Measurements from ENCODE around the gene PIGH. TPM values are rescaled to one million over a fixed set of nuclear protein-coding genes. Genes with fewer than 3 reads are reported as not detected.

PIGH gene
- total RNA-seq, 1 experiment from 2014 or later: 26.2 TPM

DNA sequence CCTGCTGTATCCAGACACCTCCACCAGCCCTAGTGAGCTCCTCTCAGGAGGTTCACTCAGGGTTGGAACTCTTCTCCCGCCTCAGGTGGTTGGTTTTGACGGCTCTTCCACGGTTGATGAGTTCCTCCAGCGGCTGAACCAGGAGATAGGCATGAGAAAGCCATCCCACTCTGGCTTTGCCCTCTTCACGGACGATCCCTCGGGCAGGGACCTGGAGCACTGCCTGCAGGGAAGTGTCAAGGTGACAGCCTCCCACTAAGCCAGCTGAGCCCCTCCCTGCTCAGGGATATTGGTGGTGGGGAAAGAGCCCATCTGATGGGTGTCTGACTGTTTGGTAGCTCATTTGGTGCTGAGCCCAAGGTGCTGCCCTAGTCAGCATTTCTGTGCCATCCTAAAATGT is 20.4 kb downstream of the PIGH start:
- in situ Hi-C loops (cut with HindIII; ENCODE audit: low pct_unique_long_range_greater_than_20kb, low sequenced_read_pairs): no loop called here
- DNase-seq (ENCODE audit: low read depth): no peak

DNA sequence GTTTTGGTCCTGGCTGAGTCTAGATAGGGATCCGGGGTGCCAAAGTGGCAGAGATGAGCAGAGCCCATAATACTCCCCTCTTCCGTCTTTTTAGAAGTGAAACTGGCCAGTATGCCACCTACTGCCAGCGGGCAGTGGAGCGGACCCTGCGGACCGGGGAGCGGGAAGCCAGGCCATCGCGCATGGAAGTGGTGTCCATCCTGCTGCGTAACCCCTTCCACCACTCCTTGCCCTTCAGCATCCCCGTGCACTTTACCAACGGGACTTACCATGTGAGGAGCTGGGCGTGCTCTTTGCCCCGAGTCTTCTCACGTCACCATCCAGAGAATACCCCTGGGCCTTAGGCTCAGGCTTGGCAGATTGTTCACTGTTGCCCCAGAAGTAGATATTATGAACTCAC is 21.0 kb downstream of the PIGH start:
- in situ Hi-C loops (cut with HindIII; ENCODE audit: low pct_unique_long_range_greater_than_20kb, low sequenced_read_pairs): no loop called here

DNA sequence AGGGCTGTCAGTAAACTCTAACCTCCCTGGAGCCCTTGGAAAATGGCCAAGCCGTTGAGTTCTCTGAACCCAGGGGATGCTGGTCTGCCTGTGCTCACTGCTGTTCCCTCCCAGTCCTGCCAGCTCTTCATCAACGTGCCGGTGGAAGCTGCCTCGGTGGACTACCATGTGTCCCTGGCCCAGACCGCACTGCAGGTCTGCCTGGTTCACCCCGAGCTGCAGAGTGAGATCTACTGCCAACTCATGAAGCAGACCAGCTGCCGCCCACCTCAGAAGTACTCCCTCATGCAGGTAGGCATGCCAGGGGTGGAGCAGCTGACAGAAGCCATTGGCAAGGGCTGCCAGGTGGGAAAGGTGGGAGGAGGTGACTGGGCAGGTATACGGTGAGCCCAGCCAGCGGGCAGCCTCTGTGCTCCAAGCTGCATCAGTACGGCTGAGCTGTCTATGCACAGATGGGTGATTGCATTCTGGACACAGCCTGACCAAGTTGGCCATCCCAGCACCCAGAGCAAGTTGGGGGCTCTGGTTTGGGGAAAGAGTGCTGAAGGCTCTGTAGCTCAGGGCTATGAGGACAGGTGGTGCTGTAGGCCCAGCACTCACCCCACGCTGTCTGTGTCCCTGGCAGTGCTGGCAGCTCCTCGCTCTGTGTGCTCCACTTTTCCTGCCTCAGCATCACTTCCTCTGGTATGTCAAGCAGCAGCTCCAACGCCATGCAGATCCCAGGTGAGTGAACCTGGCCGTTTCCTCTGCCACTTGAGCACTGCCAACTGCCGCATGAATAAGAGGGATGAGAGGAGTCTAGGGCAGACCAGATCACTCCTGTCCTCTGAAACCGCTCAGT is 21.9 kb downstream of the PIGH start:
- DNase-seq (ENCODE audit: low read depth): no peak
- in situ Hi-C loops (cut with HindIII; ENCODE audit: low pct_unique_long_range_greater_than_20kb, low sequenced_read_pairs): no loop called here

More for the DNA sequence above, 21.0 kb downstream of the PIGH start:
- no peak for DNase-seq (ENCODE audit: low read depth)

DNA sequence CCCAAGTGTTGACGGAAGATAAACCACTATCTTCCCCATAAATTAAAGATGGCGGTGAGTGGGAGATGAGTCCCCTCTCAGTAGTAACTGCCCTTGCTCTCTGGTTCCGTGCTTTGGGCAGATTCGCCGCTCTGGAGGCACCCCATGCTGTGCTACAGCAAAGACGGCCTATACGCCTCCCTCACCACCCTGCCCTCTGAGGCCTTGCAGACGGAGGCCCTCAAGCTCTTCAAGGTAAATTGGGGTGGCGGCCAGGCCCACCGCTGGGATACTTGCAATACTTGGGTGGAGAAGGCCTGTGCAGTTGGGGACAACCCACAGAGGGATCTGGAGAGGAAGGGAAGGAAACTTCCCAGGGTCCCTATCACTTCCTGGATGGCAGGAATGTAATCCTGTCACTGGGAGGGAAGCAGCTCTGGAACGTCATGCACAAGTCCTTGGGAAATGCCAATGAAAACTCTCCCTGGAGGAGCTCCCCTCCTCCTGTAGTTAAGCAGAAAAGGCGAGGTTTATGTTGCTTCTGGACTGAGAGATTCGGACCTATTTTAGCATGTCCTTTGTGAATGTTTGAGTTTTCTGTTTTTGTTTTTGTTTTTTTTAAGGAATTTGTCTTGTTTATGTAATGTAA is 22.8 kb downstream of the PIGH start:
- no peak for DNase-seq (ENCODE audit: low read depth)
- in situ Hi-C loops (cut with HindIII; ENCODE audit: low pct_unique_long_range_greater_than_20kb, low sequenced_read_pairs): no loop called here

DNA sequence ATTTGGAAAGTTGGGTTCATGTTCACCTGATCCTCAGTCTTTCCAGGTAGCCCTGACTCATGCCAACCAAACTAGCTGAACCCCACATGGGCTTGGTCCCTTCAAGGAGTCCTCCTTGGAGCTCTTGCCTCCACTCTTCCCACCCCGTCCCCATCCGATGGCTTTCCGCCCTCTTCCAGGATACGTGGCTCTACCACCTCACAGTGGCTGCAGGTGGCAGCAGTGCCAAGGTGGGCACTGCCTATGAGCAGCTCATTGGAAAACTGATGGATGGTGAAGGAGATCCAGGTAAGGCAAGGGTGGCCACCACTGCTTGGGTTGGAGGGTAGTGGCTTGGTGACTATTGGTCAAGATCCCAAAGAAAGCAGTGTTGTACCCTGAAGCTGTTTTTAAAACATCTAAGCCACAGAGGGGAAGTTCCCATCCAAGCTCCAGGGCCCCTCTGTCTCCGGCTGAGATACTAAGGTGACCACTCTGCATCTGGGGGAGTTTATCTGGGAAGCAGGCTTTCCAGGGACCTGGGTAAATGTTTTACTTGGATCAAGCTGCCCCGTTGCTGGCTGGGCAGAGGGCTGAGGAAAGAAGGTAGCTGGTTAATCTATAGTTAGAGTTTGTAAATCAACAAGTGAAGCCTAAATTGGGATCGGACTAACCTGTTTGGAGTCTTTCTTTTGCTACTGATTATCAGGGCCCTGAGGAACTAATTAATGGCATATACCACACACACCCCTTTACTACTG is 23.7 kb downstream of the PIGH start:
- DNase-seq (ENCODE audit: low read depth): no peak
- in situ Hi-C loops (cut with HindIII; ENCODE audit: low pct_unique_long_range_greater_than_20kb, low sequenced_read_pairs): no loop called here

DNA sequence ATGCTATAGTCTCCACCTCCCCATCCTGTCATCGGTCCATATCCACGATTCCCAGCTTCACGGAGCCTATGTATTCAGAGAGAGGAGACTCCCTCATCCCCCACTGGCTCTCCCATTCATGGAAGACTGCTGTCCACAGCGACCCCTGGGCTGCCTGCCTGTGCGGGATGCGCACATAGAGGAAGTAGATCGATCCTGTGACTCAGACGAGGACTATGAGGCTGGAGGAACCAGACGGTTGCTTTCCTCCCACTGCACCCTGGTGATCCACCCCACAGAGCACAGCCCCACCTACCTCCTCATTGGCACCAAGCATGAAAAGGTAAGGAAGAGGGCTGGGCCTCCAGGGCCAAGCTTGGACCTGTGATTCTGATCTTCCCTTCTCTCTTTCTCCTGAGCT is 24.4 kb downstream of the PIGH start:
- in situ Hi-C loops (cut with HindIII; ENCODE audit: low pct_unique_long_range_greater_than_20kb, low sequenced_read_pairs): no loop called here
- no peak for DNase-seq (ENCODE audit: low read depth)

DNA sequence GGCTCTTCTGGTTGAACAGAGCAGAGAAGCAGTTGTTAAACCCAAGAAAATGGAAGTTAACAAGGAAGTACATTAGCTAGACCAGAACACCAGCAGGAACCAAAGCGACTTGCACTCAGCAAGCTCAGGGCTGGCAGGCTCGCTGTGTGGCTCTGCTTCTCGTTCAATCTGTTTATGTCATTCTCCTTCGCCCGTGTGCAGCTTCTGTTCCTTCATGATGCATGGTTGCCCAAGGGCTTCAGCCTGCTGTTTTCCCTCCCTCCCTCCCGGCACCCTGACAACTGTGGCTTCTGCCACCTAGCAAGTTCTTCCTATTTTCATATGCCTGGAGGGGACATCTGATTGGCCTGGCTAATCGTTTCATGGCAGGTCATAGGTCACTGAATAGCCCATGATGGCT is 25.3 kb downstream of the PIGH start:
- in situ Hi-C loops (cut with HindIII; ENCODE audit: low pct_unique_long_range_greater_than_20kb, low sequenced_read_pairs): no loop called here
- DNase-seq (ENCODE audit: low read depth): no peak

DNA sequence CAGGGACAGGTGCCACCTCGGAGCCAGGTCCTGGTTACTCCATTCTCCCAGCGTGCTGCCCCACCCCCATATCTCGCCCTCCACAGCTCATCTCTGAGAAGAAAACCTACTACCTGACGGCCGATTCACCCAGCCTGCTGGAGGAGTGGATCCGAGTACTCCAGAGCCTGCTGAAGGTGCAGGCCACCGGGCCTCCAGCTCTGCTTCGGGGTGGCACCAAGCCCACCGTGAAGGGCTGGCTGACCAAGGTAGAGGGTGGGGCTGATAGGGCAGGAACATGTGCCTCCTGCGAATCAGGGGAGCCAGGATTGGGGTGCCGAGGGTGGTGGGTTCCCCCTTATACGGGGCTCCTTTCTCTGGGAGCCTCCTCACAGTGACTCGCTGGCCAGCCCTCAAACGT is 25.9 kb downstream of the PIGH start:
- in situ Hi-C loops (cut with HindIII; ENCODE audit: low pct_unique_long_range_greater_than_20kb, low sequenced_read_pairs): no loop called here
- DNase-seq (ENCODE audit: low read depth): no peak

DNA sequence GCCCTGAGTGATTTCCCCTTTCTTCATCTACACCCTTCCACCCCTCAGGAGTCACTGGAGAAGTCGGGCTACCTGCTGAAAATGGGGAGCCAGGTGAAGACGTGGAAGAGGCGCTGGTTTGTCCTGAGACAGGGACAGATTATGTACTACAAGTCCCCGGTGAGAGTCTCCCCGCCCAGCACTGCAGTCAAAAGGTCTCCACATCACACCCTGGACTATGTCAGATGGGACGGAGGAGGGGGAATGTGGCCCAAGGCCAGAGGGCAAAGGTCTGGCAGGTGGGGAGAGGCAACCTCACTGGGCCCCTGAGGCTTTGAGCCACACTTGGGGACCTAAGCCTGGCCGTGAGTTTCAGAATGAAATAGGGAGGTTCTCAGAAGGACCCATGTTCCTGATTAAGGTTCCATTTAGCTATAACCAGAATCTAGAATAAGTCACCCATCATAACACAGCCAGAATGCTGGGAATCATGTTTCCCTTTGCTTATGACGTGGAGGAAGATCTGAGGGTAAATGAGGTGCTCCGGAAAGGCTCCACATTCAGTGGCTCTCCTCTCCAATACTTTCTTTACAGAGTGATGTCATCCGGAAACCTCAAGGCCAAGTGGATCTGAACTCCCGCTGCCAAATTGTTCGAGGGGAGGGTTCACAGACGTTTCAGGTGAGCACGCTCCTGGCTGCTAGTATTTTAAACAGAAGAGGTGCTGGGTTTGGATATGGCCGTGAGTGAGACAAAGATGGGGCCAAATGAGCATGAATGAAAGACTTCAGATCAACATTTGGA is 26.6 kb downstream of the PIGH start:
- in situ Hi-C loops (cut with HindIII; ENCODE audit: low pct_unique_long_range_greater_than_20kb, low sequenced_read_pairs): no loop called here

DNA sequence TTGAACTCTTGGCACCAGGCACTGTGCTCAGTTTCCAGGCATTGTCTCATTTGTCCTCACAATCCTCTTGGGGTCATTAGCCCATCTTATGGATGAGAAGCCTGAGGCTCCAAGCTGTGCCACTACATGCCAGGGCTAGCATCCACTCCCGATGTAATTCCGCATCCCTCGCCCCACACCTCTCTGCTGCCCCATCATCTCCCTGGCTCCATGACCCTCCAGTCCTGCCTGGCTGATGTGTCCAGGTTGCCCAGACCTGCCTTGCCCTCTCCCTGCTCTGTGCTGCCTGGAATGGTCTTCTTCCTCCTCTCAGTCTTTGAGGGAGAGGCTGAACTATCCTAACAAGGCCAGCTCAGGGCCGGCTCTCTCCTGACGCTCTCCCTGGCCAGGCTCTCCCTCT is 27.5 kb downstream of the PIGH start:
- in situ Hi-C loops (cut with HindIII; ENCODE audit: low pct_unique_long_range_greater_than_20kb, low sequenced_read_pairs): no loop called here
- DNase-seq (ENCODE audit: low read depth): no peak

More for the DNA sequence above, 26.6 kb downstream of the PIGH start:
- DNase-seq (ENCODE audit: low read depth): no peak

DNA sequence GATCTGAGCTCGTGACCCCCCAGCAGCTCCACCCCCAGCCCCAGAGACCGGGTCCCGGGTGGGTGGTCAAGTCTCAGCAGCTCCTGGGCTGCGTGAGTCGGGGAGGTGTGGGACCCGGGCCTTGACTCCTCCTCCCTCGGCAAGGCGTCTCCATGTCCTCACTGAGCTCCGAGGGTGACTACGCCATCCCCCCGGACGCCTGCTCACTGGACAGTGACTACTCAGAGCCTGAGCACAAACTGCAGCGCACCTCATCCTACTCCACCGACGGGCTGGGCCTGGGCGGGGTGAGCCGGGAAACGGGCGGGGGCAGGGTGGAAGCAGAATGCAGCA is 28.1 kb downstream of the PIGH start:
- in situ Hi-C loops (cut with HindIII; ENCODE audit: low pct_unique_long_range_greater_than_20kb, low sequenced_read_pairs): no loop called here
- DNase-seq (ENCODE audit: low read depth): no peak

DNA sequence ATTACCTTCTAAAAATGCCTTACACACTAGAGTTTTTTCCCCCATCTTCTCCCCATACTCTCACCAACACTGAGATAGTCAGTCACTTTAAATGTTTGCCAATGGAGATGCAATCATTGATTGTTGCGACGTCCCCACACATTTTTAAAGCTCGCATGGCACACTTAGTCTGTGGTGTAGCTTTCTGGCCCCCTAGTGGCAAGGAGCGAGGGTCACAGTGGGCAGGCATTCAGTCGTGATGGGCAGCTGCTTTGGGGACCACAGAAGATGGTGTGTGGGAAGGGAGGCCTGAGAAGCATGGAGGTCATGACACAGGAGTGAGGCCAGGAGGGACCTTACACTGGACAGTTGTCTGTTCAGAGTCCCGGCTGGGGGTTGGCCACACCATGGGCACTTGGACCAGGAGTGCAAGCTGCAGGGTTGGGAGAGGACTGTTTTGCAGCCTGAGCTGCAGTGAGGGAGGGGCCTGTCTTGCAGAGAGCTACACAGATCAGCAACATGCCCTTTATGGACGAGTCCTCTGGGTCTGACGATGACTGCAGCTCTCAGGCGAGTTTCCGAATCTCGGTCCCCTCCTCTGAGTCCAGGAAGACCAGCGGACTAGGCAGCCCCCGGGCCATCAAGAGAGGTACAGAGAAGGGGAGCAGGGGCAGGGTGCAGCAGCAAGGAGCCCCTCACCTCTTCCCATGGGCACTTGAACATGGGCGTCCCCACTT is 28.6 kb downstream of the PIGH start:
- peak; percentile 14 for DNase-seq (ENCODE audit: low read depth)
- in situ Hi-C loops (cut with HindIII; ENCODE audit: low pct_unique_long_range_greater_than_20kb, low sequenced_read_pairs): no loop called here

DNA sequence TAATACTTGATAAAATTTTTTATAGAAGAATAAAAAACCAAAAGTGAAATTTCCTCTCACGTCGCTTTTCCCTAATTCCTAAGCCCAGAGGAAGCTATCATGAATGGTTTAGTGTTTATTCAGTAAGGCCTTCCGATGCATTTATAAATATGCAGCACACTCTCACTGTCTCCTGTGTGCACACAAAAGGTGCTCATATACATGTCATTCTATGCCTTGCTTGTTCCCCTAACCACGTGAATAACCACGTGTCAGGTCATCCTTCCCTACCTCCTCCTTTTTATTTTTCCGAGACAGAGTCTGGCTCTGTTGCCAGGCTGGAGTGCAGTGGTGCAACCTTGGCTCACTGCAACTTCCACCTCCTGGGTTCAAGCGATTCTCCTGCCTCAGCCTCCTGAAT is 29.6 kb downstream of the PIGH start:
- in situ Hi-C loops (cut with HindIII; ENCODE audit: low pct_unique_long_range_greater_than_20kb, low sequenced_read_pairs): no loop called here
- no peak for DNase-seq (ENCODE audit: low read depth)

DNA sequence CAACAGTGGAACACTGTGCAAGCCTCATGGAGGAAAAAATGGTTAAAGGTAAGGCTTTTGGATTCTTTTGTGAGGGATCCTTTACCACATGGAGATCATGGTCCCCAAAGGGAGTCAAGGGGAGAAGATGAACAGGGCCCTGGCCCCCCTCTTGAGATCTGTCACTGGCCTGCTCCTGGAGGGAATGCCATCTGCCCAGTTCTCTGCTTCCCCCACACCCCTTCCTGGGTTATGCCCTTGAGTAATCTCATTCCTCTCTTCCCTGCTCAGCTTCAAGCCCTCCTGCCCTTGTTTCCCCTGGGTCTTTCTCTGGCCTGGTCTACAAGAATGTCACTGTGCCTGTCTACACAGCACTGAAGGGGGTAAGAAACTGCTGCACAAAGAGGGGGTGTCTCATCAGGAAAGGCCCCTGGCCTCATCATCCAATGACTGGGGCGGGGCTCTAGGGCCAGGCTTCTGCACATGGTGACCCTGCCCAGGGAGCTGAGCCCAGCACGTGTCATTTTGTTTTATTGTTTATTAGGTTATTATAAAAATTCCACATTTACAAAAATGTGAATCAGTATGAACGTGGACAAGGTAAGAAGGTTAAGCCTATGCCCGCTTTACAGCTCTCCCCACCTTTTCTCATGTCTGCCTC is 30.3 kb downstream of the PIGH start:
- in situ Hi-C loops (cut with HindIII; ENCODE audit: low pct_unique_long_range_greater_than_20kb, low sequenced_read_pairs): no loop called here
- DNase-seq (ENCODE audit: low read depth): no peak

DNA sequence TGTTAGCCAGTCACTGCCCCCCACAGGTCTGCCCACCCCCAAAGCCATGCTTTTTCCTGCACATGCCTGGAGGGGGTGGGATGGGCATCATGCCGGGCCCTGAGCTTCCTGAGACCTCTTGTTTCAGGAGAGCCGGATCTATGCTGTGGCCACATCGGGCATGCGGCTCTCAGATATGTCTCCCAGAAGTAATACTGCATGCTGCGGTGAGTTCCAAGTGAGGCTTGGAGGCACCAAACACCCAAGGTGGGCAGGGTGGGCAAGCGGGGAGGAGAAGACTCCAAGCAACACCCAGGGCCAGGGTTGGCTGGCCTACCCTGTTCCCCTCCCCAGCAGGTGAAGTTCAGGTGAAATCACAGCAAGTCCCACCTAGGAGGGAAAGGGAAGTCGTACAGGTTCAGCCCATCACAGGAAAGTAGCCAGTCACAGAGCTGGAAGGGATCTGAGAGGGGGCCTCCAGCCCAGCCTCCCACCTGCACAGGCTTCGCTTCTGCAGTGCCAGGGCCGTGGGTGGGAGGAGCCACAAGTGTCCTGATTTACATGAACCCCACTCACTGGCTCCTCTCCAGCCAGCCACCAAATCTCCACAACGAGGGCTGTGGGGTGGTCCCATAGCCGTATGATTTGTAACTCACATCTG is 30.9 kb downstream of the PIGH start:
- in situ Hi-C loops (cut with HindIII; ENCODE audit: low pct_unique_long_range_greater_than_20kb, low sequenced_read_pairs): no loop called here
- DNase-seq (ENCODE audit: low read depth): no peak

DNA sequence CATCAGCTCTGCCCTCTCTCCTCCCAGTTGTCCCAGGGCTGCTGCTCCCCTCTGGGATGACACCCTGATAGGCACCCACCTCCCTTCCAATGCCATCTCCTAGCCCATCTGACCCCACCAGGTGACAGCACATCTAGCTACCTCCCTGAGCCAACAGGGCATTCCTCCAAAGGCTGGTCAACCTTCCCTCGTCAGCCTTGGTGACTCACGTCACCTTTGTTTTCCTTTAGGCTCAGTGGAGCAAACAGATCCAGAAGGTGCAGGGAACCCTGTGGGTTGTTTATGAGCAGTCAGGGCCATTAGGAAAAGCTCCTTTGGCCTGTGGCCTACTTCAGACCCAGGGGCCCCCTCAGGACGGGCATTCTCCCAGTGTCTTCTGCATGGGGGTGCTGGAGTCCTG is 32.4 kb downstream of the PIGH start:
- in situ Hi-C loops (cut with HindIII; ENCODE audit: low pct_unique_long_range_greater_than_20kb, low sequenced_read_pairs): no loop called here
- DNase-seq (ENCODE audit: low read depth): peak; percentile 39

DNA sequence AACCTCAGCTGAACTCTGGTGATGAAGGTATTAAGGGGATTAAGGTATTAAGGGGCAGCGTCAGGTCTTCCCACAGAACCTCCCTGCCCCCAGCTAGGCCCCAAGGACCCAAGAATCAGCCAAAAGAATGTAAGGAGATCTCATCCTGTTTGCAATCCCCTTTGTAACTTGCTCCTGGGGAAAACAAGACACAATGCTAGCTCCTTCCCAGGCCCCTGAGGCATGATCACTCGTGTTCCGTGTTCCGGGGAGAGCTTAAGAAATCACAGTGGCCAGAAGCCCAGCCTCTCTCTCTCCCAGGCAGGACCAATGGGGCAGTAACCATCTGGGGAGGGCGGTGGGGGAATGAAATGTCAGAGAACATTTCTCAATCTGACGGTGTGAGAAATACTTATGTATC is 33.2 kb downstream of the PIGH start:
- no peak for DNase-seq (ENCODE audit: low read depth)
- in situ Hi-C loops (cut with HindIII; ENCODE audit: low pct_unique_long_range_greater_than_20kb, low sequenced_read_pairs): no loop called here

Measured in Caki2 (cell line).